Neural cell (in vitro differentiated cells): ENCODE results near the gene GLB1L. TPM values are rescaled to one million over a fixed set of nuclear protein-coding genes. Genes with fewer than 3 reads are reported as not detected.

Source experiments
- polyA plus RNA-seq: library from polyadenylated mRNA; depleted of rRNA; stranded (reverse); fragments of >200 nt; gene quantifications from 2 replicates; pipeline ENCODE4 v1.2.3, GENCODE V29; 2014
- small RNA-seq, 3 experiments: library from RNA; depleted of rRNA; stranded (forward); fragments of <200 nt; gene quantifications; one replicate each; pipeline ENCODE3, GENCODE V24; 2012

Gene GLB1L
- polyA plus RNA-seq, 1 donor from 2014 or later, result 12.9 TPM

Small RNA genes within 50 kb of the gene (small RNA-seq; reads per million reads assigned to genes)
- gene MIR153-1, result 1.9 to 12.5 (median 2.7) reads per million in 3 experiments

Other genes starting within 250 kb of the GLB1L start
- 1.1 and 1.7 TPM in 2 replicates for gene CFAP65, start 203.9 kb downstream of the GLB1L start, polyA plus RNA-seq
- 0.36 TPM in 1 of 2 replicates, not detected in the other for gene IHH, start 184.5 kb downstream of the GLB1L start, polyA plus RNA-seq
- 10.7 and 12.7 TPM in 2 replicates for gene NHEJ1, start 84.6 kb downstream of the GLB1L start, polyA plus RNA-seq
- 0.12 and 0.28 TPM in 2 replicates for gene SLC23A3, start 75.4 kb downstream of the GLB1L start, polyA plus RNA-seq
- gene CNPPD1, start 68.5 kb downstream of the GLB1L start, polyA plus RNA-seq, result 87.7 and 89.1 TPM in 2 replicates
- gene RETREG2, start 67.2 kb downstream of the GLB1L start, polyA plus RNA-seq, result 156 and 164 TPM in 2 replicates
- gene ZFAND2B, start 38.7 kb downstream of the GLB1L start, polyA plus RNA-seq, result 73.6 and 101 TPM in 2 replicates
- 28.1 and 37.0 TPM in 2 replicates for gene ABCB6, start 26.5 kb downstream of the GLB1L start, polyA plus RNA-seq
- gene ATG9A, start 15.8 kb downstream of the GLB1L start, polyA plus RNA-seq, result 25.6 and 26.2 TPM in 2 replicates
- gene ANKZF1, start 15.6 kb downstream of the GLB1L start, polyA plus RNA-seq, result 185 and 204 TPM in 2 replicates
- 64.9 and 96.5 TPM in 2 replicates for gene STK16, start within 50 bp of the GLB1L start, polyA plus RNA-seq
- not detected in 2 replicates for gene TUBA4B, start 7.8 kb upstream of the GLB1L start, polyA plus RNA-seq
- gene TUBA4A, start 8.5 kb upstream of the GLB1L start, polyA plus RNA-seq, result 0.82 TPM in 1 of 2 replicates, not detected in the other
- 145 and 172 TPM in 2 replicates for gene DNAJB2, start 33.9 kb upstream of the GLB1L start, polyA plus RNA-seq
- gene PTPRN, start 64.0 kb upstream of the GLB1L start, polyA plus RNA-seq, result 66.4 and 82.1 TPM in 2 replicates
- gene RESP18, start 87.3 kb upstream of the GLB1L start, polyA plus RNA-seq, result not detected in 2 replicates
- gene DNPEP, start 142.5 kb upstream of the GLB1L start, polyA plus RNA-seq, result 11.9 and 16.7 TPM in 2 replicates
- gene DES, start 172.9 kb upstream of the GLB1L start, polyA plus RNA-seq, result not detected in 2 replicates
- gene SPEG, start 189.4 kb upstream of the GLB1L start, polyA plus RNA-seq, result 58.3 and 87.6 TPM in 2 replicates